ENCODE measurements around the gene LRRC39.
A peak's percentile ranks its signal among the peaks of the same experiment; 100 is the strongest.
"Not testable (repeated sequence)": the region's sequence is repeated elsewhere in the genome, so short reads cannot be mapped to it uniquely, and the experiment has no call there.

Gene LRRC39

GRCh38 chr1:100213141-100213540 is 35.1 kb upstream of the LRRC39 start:
- no peak for TF ChIP-seq CTCF (IDR thresholded peaks at IDR 0.05; ENCODE audit: unreplicated experiment in 3 of 3)
- no peaks in the 10 kb centered on the region for H3K4me1 Mint-ChIP-seq
- peaks cover 38% of the 10 kb centered on the region for H3K36me3 Mint-ChIP-seq (ENCODE audit: low read depth)
- no peak overlapping the region for H3K27ac Mint-ChIP-seq
- H3K27me3 Mint-ChIP-seq (ENCODE audit: low read depth) = no peaks in the 10 kb centered on the region
- no peak overlapping the region for H3K4me3 Mint-ChIP-seq
- H3K9me3 Mint-ChIP-seq = no peaks in the 10 kb centered on the region

GRCh38 chr1:100206301-100206700 is 28.2 kb upstream of the LRRC39 start:
- H3K4me3 Mint-ChIP-seq = no peak overlapping the region
- peaks cover 65% of the 10 kb centered on the region for H3K36me3 Mint-ChIP-seq (ENCODE audit: low read depth)
- no peaks in the 10 kb centered on the region for H3K27me3 Mint-ChIP-seq (ENCODE audit: low read depth)
- no peak for TF ChIP-seq CTCF (IDR thresholded peaks at IDR 0.05; ENCODE audit: unreplicated experiment in 3 of 3)
- peaks cover 32% of the 10 kb centered on the region for H3K9me3 Mint-ChIP-seq
- no peaks in the 10 kb centered on the region for H3K4me1 Mint-ChIP-seq
- H3K27ac Mint-ChIP-seq = no peak overlapping the region

GRCh38 chr1:100205593-100205992 is 27.5 kb upstream of the LRRC39 start:
- Mint-ChIP-seq H3K9me3 (peaks cover 36% of the 10 kb centered on the region), H3K36me3 (ENCODE audit: low read depth) (peaks cover 69% of the 10 kb centered on the region)
- H3K27ac Mint-ChIP-seq; H3K4me3 Mint-ChIP-seq; H3K27me3 Mint-ChIP-seq (ENCODE audit: low read depth); H3K4me1 Mint-ChIP-seq: not testable (repeated sequence)

GRCh38 chr1:100205103-100205502 is 27.0 kb upstream of the LRRC39 start:
- H3K4me3 Mint-ChIP-seq; H3K27ac Mint-ChIP-seq; H3K27me3 Mint-ChIP-seq (ENCODE audit: low read depth); H3K4me1 Mint-ChIP-seq: not testable (repeated sequence)
- H3K36me3 Mint-ChIP-seq (ENCODE audit: low read depth) = peaks cover 69% of the 10 kb centered on the region
- peaks cover 36% of the 10 kb centered on the region for H3K9me3 Mint-ChIP-seq

- not testable (repeated sequence) for H3K4me3 Mint-ChIP-seq; H3K4me1 Mint-ChIP-seq; H3K27me3 Mint-ChIP-seq (ENCODE audit: low read depth)
- Mint-ChIP-seq H3K36me3 (ENCODE audit: low read depth) (peaks cover 79% of the 10 kb centered on the region), H3K27ac (peak overlapping the region in 1 of 3 experiments; percentile 7), H3K9me3 (peaks cover 36% of the 10 kb centered on the region)
These were observed 24.6 kb upstream of the LRRC39 start for GRCh38 chr1:100202703-100203102.

GRCh38 chr1:100200060-100200459 is 22.0 kb upstream of the LRRC39 start:
- not testable (repeated sequence) for H3K27me3 Mint-ChIP-seq (ENCODE audit: low read depth); H3K4me1 Mint-ChIP-seq; H3K27ac Mint-ChIP-seq; H3K4me3 Mint-ChIP-seq
- Mint-ChIP-seq H3K36me3 (ENCODE audit: low read depth) (peaks cover 78% of the 10 kb centered on the region), H3K9me3 (peaks cover 33% of the 10 kb centered on the region)

GRCh38 chr1:100198596-100198995 is 20.5 kb upstream of the LRRC39 start:
- Mint-ChIP-seq H3K4me3 (no peak overlapping the region), H3K9me3 (peaks cover 20% of the 10 kb centered on the region), H3K27me3 (ENCODE audit: low read depth) (no peaks in the 10 kb centered on the region), H3K36me3 (ENCODE audit: low read depth) (peaks cover 63% of the 10 kb centered on the region), H3K4me1 (no peaks in the 10 kb centered on the region), H3K27ac (no peak overlapping the region)
- no peak for TF ChIP-seq CTCF (IDR thresholded peaks at IDR 0.05; ENCODE audit: unreplicated experiment in 3 of 3)

- TF ChIP-seq CTCF (IDR thresholded peaks at IDR 0.05; ENCODE audit: unreplicated experiment in 3 of 3) = no peak
These were observed 10.6 kb upstream of the LRRC39 start for GRCh38 chr1:100188617-100189016.

More at GRCh38 chr1:100188617-100189016, 10.6 kb upstream of the LRRC39 start:
- peaks cover 11% of the 10 kb centered on the region for H3K9me3 Mint-ChIP-seq
- peaks cover 14% of the 10 kb centered on the region for H3K4me1 Mint-ChIP-seq
- no peak overlapping the region for H3K27ac Mint-ChIP-seq
- peaks cover 24% of the 10 kb centered on the region for H3K36me3 Mint-ChIP-seq (ENCODE audit: low read depth)
- H3K4me3 Mint-ChIP-seq = no peak overlapping the region
- H3K27me3 Mint-ChIP-seq (ENCODE audit: low read depth) = no peaks in the 10 kb centered on the region
